Limb (tissue), 2 donors: ENCODE data around the gene RTTN.

Source experiments
- DNase-seq, 2 donors: peaks; one replicate each; pipeline ENCODE4 v3.0.0-alpha.2; 2016; ENCODE audit errors: extremely low spot score in 2 of 2

Gene RTTN

GRCh38 chr18:70216788-70217187, 11.3 kb upstream of the RTTN start:
- DNase-seq = no peak

- DNase-seq = no peak
Measured at GRCh38 chr18:70207181-70207580, 1.7 kb upstream of the RTTN start.

- no peak for DNase-seq
Measured at GRCh38 chr18:70200286-70200685, 5.2 kb downstream of the RTTN start.

- no peak for DNase-seq
Measured at GRCh38 chr18:70197844-70198243, 7.6 kb downstream of the RTTN start.

GRCh38 chr18:70197026-70197425, 8.5 kb downstream of the RTTN start:
- DNase-seq = no peak

- peak in 1 of 2 donors; percentile 61 for DNase-seq
Measured at GRCh38 chr18:70195852-70196434, 9.5 kb downstream of the RTTN start.

- no peak for DNase-seq
Measured at GRCh38 chr18:70195014-70195614, 10.4 kb downstream of the RTTN start.

GRCh38 chr18:70194227-70194890, 11.1 kb downstream of the RTTN start:
- DNase-seq = no peak

- no peak for DNase-seq
Measured at GRCh38 chr18:70190529-70190928, 15.0 kb downstream of the RTTN start.

- no peak for DNase-seq
Measured at GRCh38 chr18:70188113-70188512, 17.4 kb downstream of the RTTN start.

- no peak for DNase-seq
Measured at GRCh38 chr18:70183441-70183840, 22.0 kb downstream of the RTTN start.

- no peak for DNase-seq
Measured at GRCh38 chr18:70182548-70182947, 22.9 kb downstream of the RTTN start.

GRCh38 chr18:70181725-70182124, 23.8 kb downstream of the RTTN start:
- no peak for DNase-seq

GRCh38 chr18:70181015-70181414, 24.5 kb downstream of the RTTN start:
- no peak for DNase-seq

- no peak for DNase-seq
Measured at GRCh38 chr18:70176537-70176936, 28.9 kb downstream of the RTTN start.

- DNase-seq = no peak
Measured at GRCh38 chr18:70175216-70175615, 30.3 kb downstream of the RTTN start.

- no peak for DNase-seq
Measured at GRCh38 chr18:70172225-70172624, 33.3 kb downstream of the RTTN start.

GRCh38 chr18:70169747-70170146, 35.7 kb downstream of the RTTN start:
- no peak for DNase-seq

- DNase-seq = no peak
Measured at GRCh38 chr18:70166668-70167067, 38.8 kb downstream of the RTTN start.

- DNase-seq = no peak
Measured at GRCh38 chr18:70165936-70166335, 39.6 kb downstream of the RTTN start.

- no peak for DNase-seq
Measured at GRCh38 chr18:70160073-70160678, 45.3 kb downstream of the RTTN start.

GRCh38 chr18:70158992-70159717, 46.3 kb downstream of the RTTN start:
- no peak for DNase-seq
